Smooth muscle cell (in vitro differentiated cells): ENCODE results near the gene KCND1. TPM values are rescaled to one million over a fixed set of nuclear protein-coding genes. Genes with fewer than 3 reads are reported as not detected.

Experiments used
- DNase-seq: peaks from one replicate; lab custom pipeline; 2025; ENCODE audit not compliant: unreplicated experiment; lab: John Stamatoyannopoulos, UW
- H2AFZ ChIP-seq: fragments of 200-600 bp; sonication (generic); 2 replicates; pipeline ENCODE4 v1.6.0; 2016; ENCODE audit warnings: antibody characterized with exemption, low read depth, mild to moderate bottlenecking
- H3F3A ChIP-seq: fragments of 200-600 bp; sonication (generic); 2 replicates; pipeline ENCODE4 v1.6.0; 2017; ENCODE audit warnings: antibody characterized with exemption, low read depth
- H3K27ac ChIP-seq: fragments of 200-600 bp; sonication (generic); 2 replicates; pipeline ENCODE4 v1.5.1; 2016; ENCODE audit warnings: low read depth, mild to moderate bottlenecking
- H3K27me3 ChIP-seq: fragments of 200-600 bp; sonication (generic); 2 replicates; pipeline ENCODE4 v1.6.1; 2016; ENCODE audit warnings: low read depth, mild to moderate bottlenecking
- H3K36me3 ChIP-seq: fragments of 200-600 bp; sonication (generic); 2 replicates; pipeline ENCODE4 v1.5.1; 2016; ENCODE audit warnings: low read depth
- H3K4me1 ChIP-seq: fragments of 200-600 bp; sonication (generic); 2 replicates; pipeline ENCODE4 v1.5.1; 2016; ENCODE audit warnings: low read depth
- H3K4me2 ChIP-seq: fragments of 200-600 bp; sonication (generic); 2 replicates; pipeline ENCODE4 v1.6.0; 2016; ENCODE audit warnings: mild to moderate bottlenecking
- H3K4me3 ChIP-seq: fragments of 200-600 bp; sonication (generic); 2 replicates; pipeline ENCODE4 v1.5.1; 2016; ENCODE audit warnings: mild to moderate bottlenecking
- H3K79me2 ChIP-seq: fragments of 200-600 bp; sonication (generic); 2 replicates; pipeline ENCODE4 v1.6.0; 2016; ENCODE audit warnings: low read depth, mild to moderate bottlenecking
- H3K9ac ChIP-seq: fragments of 200-600 bp; sonication (generic); 2 replicates; pipeline ENCODE4 v1.6.0; 2016; ENCODE audit warnings: low read depth
- H3K9me3 ChIP-seq: fragments of 200-600 bp; sonication (generic); replicated peaks from 2 replicates; pipeline ENCODE4 v1.5.1; 2016; ENCODE audit warnings: low read depth
- H4K20me1 ChIP-seq: fragments of 200-600 bp; sonication (generic); 2 replicates; pipeline ENCODE4 v1.6.0; 2016; ENCODE audit warnings: low read depth
- WGBS: methylation state at CpG from one replicate; pipeline ENCODE4 v1.1.7; 2016; ENCODE audit warnings: low lambda C conversion rate; 5-methylcytosine and 5-hydroxymethylcytosine counted together
- polyA plus RNA-seq: library from polyadenylated mRNA; unstranded; fragments of >200 nt; fragmentation: Nextera tagmentation; extraction: Ambion mirVana; gene quantifications from 2 replicates; pipeline ENCODE4 v1.2.1, GENCODE V29; 2016
- total RNA-seq: library from RNA; depleted of rRNA; stranded (reverse); fragments of >200 nt; gene quantifications from 2 replicates; pipeline ENCODE4 v1.2.3, GENCODE V29; 2014
- TF ChIP-seq, protein P1 (sequence below): fragments of 200-600 bp; sonication (generic); IDR thresholded peaks from 2 replicates; pipeline ENCODE4 v1.5.1; 2017; ENCODE audit warnings: borderline replicate concordance, mild to moderate bottlenecking, antibody characterized with exemption; ENCODE audit not compliant: insufficient read depth, poor library complexity, severe bottlenecking

KCND1 gene
- total and polyA plus RNA-seq, 2 experiments from 2014 or later, result 0.94 to 3.3 TPM

- TF ChIP-seq, protein P1, sequence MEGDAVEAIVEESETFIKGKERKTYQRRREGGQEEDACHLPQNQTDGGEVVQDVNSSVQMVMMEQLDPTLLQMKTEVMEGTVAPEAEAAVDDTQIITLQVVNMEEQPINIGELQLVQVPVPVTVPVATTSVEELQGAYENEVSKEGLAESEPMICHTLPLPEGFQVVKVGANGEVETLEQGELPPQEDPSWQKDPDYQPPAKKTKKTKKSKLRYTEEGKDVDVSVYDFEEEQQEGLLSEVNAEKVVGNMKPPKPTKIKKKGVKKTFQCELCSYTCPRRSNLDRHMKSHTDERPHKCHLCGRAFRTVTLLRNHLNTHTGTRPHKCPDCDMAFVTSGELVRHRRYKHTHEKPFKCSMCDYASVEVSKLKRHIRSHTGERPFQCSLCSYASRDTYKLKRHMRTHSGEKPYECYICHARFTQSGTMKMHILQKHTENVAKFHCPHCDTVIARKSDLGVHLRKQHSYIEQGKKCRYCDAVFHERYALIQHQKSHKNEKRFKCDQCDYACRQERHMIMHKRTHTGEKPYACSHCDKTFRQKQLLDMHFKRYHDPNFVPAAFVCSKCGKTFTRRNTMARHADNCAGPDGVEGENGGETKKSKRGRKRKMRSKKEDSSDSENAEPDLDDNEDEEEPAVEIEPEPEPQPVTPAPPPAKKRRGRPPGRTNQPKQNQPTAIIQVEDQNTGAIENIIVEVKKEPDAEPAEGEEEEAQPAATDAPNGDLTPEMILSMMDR, result no peak
- no peaks in the 10 kb centered on the region for H3F3A ChIP-seq
- no peak overlapping the region for H3K4me2 ChIP-seq
- H3K9ac ChIP-seq, result no peak overlapping the region
- no peaks in the 10 kb centered on the region for H3K79me2 ChIP-seq
- H3K36me3 ChIP-seq, result no peaks in the 10 kb centered on the region
- 87% methylated on average over 5 of the region's 5 CpGs for WGBS
- no peaks in the 10 kb centered on the region for H4K20me1 ChIP-seq
- no peaks in the 10 kb centered on the region for H3K27me3 ChIP-seq
- no peak overlapping the region for H3K4me3 ChIP-seq
- H3K27ac ChIP-seq, result no peak overlapping the region
- no peaks in the 10 kb centered on the region for H3K9me3 ChIP-seq
- DNase-seq, result no peak
- H3K4me1 ChIP-seq, result no peaks in the 10 kb centered on the region
- H2AFZ ChIP-seq, result no peak overlapping the region
These were observed 6.6 kb upstream of the KCND1 start for GRCh38 chrX:48978226-48978625.

- Histone ChIP-seq H3K9me3 (no peaks in the 10 kb centered on the region), H3K9ac (no peak overlapping the region), H3K4me2 (no peak overlapping the region), H3K27ac (no peak overlapping the region), H3K4me1 (no peaks in the 10 kb centered on the region), H4K20me1 (no peaks in the 10 kb centered on the region), H3K79me2 (no peaks in the 10 kb centered on the region), H2AFZ (no peak overlapping the region), H3K4me3 (no peak overlapping the region), H3F3A (no peaks in the 10 kb centered on the region), H3K36me3 (no peaks in the 10 kb centered on the region), H3K27me3 (no peaks in the 10 kb centered on the region)
- TF ChIP-seq, protein P1, result no peak
- WGBS, result 77% methylated on average over 6 of the region's 6 CpGs
- no peak for DNase-seq
These were observed 4.4 kb upstream of the KCND1 start for GRCh38 chrX:48976086-48976485.

GRCh38 chrX:48975541-48975940 lies 3.9 kb upstream of the KCND1 start:
- WGBS, result 93% methylated on average over 5 of the region's 5 CpGs
- H2AFZ ChIP-seq, result no peak overlapping the region
- no peaks in the 10 kb centered on the region for H3F3A ChIP-seq
- TF ChIP-seq, protein P1, result no peak
- no peaks in the 10 kb centered on the region for H3K79me2 ChIP-seq
- DNase-seq, result no peak
- H3K4me2 ChIP-seq, result no peak overlapping the region
- H3K9me3 ChIP-seq, result no peaks in the 10 kb centered on the region
- no peaks in the 10 kb centered on the region for H4K20me1 ChIP-seq
- H3K9ac ChIP-seq, result no peak overlapping the region
- H3K27me3 ChIP-seq, result no peaks in the 10 kb centered on the region
- H3K27ac ChIP-seq, result no peak overlapping the region
- no peaks in the 10 kb centered on the region for H3K4me1 ChIP-seq
- no peak overlapping the region for H3K4me3 ChIP-seq
- no peaks in the 10 kb centered on the region for H3K36me3 ChIP-seq

DNA sequence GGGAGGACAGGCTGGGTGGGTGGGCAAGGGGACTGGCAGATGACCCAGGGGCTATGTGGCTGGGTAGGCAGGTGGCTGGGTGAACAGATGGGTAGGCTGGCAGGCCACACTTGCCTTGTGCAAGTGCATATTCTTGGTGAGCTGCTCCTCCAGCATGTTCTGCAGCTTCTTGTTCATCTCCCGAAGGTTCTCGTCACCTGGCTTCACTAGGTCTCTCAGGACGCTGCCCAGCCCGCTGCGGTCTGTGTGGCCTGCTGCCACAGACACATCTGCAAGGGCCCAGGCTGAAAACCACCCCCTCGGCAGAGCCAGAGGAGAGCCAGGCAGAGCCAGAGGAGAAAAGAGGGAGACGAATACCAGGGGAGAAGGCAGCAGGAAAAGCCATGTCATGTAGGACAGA lies 3.4 kb upstream of the KCND1 start:
- no peaks in the 10 kb centered on the region for H3K36me3 ChIP-seq
- H4K20me1 ChIP-seq, result no peaks in the 10 kb centered on the region
- no peak for DNase-seq
- H3K4me1 ChIP-seq, result no peaks in the 10 kb centered on the region
- no peaks in the 10 kb centered on the region for H3K79me2 ChIP-seq
- no peak overlapping the region for H3K4me2 ChIP-seq
- H3K27ac ChIP-seq, result no peak overlapping the region
- H3K9ac ChIP-seq, result no peak overlapping the region
- WGBS, result 88% methylated on average over 7 of the region's 7 CpGs
- H2AFZ ChIP-seq, result no peak overlapping the region
- no peaks in the 10 kb centered on the region for H3K27me3 ChIP-seq
- H3F3A ChIP-seq, result no peaks in the 10 kb centered on the region
- no peak overlapping the region for H3K4me3 ChIP-seq
- TF ChIP-seq, protein P1, result no peak
- H3K9me3 ChIP-seq, result no peaks in the 10 kb centered on the region
